Urinary bladder (tissue), 4 donors: ENCODE data around the gene CNKSR1. TPM values are rescaled to one million over a fixed set of nuclear protein-coding genes. Genes with fewer than 3 reads are reported as not detected.
A peak's percentile ranks its signal among the peaks of the same experiment; 100 is the strongest.

Experiments used
- DNase-seq: peaks from one replicate; pipeline ENCODE4 v3.0.0-alpha.2; 2015; ENCODE audit errors: extremely low spot score
- H3K27ac ChIP-seq: one replicate; pipeline ENCODE4 v1.5.1; 2013; ENCODE audit warnings: low read depth, mild to moderate bottlenecking, moderate library complexity
- H3K36me3 ChIP-seq: one replicate; pipeline ENCODE4 v1.6.1; 2013; ENCODE audit warnings: mild to moderate bottlenecking, moderate library complexity; ENCODE audit not compliant: insufficient read depth
- H3K4me1 ChIP-seq: one replicate; pipeline ENCODE4 v1.6.1; 2013; ENCODE audit warnings: mild to moderate bottlenecking, moderate library complexity; ENCODE audit not compliant: insufficient read depth
- H3K4me3 ChIP-seq: one replicate; pipeline ENCODE4 v1.5.1; 2013; ENCODE audit warnings: low read depth, low read length
- WGBS: extraction: QIAGEN DNeasy Blood & Tissue Kit; methylation state at CpG from one replicate; pipeline ENCODE4 v1.1.7; 2013; 5-methylcytosine and 5-hydroxymethylcytosine counted together
- polyA plus RNA-seq: library from polyadenylated mRNA; stranded (reverse); fragments of 200-250 nt; gene quantifications from one replicate; pipeline ENCODE4 v1.2.3, GENCODE V29; 2013
- total RNA-seq: library from RNA; depleted of rRNA; stranded (reverse); fragments of >200 nt; gene quantifications from one replicate; pipeline ENCODE4 v1.2.3, GENCODE V29; 2014
- donor health status: healthy with polysubstance abuse.
- donor health status: healthy.

Gene CNKSR1
- total and polyA plus RNA-seq, 2 donors: 4.2 to 5.3 TPM

DNA sequence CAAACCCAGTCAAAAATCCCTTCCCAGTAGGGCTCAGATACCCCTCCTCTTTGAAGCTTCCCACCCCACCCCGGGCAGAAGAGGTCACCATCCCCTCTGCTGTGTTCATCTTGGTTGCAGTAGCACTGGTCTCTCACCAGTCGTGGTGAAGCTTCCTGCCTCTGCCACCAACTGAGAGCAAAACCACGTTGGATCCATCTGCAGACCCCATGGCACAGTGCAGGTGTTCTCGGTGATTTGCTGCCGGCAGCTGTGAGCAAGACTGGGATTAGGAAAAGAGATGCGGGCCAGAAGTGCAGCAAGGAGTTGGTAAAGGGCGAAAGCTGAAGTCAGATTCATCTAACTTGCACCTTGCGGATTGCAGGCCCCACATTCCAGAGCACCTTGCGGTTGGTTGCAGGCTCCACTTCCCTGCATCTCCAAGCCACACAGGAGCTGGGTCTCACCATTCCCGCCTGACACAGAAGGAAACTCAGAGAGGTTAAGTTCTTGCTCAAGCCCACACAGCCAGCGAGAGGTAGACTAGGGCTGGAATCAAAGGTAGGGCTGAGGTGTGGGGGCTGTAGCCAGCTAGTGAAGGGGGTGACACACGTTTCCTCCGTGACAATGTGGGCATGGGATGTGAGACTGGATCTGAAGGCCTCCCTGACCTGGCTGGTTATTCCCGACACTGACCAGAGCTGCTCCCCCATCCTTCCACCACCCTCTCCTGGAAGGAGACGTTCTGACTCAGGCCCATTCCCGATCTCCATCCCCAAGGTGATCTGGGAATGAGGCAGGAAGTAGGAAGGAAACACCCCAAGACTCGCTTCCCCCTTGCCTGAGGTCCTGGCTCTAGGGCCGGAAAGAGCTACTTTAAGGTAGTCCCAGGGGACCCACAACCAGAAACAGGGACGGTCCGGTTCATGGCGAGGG is 21.7 kb upstream of the CNKSR1 start:
- no peaks in the 10 kb centered on the region for H3K4me1 ChIP-seq
- WGBS: 58% methylated on average over 21 of the region's 21 CpGs
- no peak for DNase-seq
- H3K36me3 ChIP-seq: no peaks in the 10 kb centered on the region
- H3K27ac ChIP-seq: no peak overlapping the region
- H3K4me3 ChIP-seq: no peak overlapping the region

DNA sequence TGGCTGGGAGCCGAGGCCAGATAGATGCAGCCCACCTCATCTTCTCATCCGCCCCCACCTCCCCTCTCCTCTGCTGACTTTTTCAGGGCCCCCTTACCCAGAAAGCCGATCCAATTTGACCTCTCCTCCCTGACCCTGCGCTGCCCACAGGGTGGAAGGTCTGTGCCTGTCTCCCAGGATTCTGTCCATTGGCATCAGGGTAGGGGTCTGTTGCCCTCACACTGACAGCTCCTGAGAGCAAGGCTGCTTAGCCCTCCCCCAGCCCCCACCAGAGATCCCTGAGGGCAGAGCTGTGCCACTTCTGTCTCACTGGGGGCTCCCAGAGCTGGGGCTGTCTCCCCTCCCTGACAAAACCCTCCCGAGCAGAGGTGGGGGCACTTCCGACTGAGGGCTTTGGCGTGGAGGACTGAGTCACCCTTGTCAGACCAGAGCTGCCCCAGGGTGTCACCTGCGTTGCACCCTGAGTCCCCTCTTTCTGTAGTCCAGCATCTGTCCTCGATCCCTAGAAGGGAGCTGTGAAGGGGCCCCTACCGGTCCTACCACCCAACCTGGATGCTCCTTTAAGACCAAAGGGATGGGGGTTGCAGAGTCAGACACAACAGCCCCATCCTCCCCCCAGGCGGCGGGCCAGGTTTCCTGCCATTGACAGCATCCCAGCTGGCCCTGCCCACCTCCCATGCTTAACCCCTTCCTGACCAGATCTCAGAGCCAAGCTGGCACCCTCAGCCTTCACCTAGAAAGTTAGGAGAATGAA is 20.8 kb upstream of the CNKSR1 start:
- DNase-seq: no peak
- Histone ChIP-seq H3K4me1 (no peaks in the 10 kb centered on the region), H3K36me3 (no peaks in the 10 kb centered on the region), H3K27ac (no peak overlapping the region), H3K4me3 (no peak overlapping the region)
- WGBS: 29% methylated on average over 12 of the region's 12 CpGs

DNA sequence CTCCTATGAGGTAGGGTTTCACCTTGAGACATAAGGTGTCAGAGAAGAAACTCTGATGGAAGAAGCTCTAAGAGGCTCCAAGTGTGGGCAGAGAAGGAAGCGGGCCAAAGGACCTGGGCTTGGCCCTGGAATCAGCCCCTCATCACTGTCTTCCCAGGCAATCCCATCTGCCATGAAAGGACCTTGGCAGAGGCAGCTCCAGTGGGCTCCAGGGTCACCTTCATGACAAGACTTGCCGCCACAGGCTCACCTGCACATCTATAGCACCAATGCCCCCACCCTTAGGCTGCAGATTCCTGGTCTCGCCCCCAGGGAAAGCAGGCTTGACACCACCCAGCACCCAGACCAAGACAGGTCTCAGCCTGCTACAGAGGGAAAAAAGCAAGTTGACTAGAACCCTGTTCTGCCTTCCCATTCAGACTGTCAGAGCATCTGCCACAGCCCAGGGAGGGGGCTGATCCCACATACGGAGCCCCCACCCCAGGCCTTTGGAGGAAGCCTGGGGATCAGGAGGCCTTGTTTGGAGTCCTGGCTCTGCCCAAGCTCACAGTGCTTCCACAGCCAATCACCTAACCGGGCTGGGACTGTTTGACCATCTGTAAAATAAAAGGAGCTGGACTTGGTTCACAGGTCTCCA is 18.9 kb upstream of the CNKSR1 start:
- H3K4me1 ChIP-seq: no peaks in the 10 kb centered on the region
- 77% methylated on average over 5 of the region's 5 CpGs for WGBS
- H3K27ac ChIP-seq: no peak overlapping the region
- H3K4me3 ChIP-seq: no peak overlapping the region
- H3K36me3 ChIP-seq: no peaks in the 10 kb centered on the region
- DNase-seq: no peak

DNA sequence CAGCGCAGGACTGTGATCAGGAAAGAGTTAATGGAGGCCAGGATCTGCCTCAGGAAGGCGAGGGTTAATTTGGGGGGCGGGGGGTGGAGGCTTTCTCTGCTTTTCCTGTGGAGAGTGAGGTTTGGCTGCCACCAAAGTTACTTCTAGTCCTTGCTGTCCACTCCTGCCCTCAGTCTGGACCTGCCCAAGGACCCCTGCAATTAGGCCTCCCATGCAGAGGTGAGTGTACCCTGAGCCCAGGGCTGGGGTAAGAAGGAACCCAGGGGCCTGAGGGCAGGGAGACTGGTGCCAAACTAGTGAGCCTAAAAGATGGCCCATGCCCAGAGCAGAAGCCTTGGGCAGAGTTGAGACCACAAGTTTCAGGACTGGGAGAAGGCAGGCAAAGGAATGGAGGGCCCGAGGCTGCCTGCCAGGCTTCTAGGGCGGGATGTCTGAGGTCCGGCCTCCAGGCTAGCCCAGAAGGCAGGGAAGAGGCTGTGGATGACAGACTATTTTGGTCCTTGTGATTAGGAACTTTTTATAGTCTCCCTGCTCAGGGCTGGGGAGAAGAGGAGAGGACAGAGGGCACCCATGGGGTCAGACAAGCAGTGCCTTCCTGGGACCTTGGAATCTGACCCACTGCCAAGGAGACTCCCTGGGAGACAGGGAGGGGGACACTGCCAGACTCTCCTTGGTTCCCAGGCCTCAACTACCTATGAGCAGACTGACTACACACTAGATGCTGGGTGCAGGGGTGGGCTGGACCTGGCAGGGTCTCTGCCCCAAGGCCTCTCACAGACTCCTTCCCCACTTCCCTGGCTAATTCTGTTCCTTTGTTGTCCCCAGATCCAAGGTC is 18.2 kb upstream of the CNKSR1 start, which contains the start of gene FAM110D:
Gene FAM110D (plus strand): TSS at position 172 of the 835 bp plus-strand sequence. CDS start 2,213 bp downstream, outside the sequence.
- WGBS: 51% methylated on average over 6 of the region's 6 CpGs
- H3K4me1 ChIP-seq: no peaks in the 10 kb centered on the region
- no peak for DNase-seq
- no peak within 1 kb of the TSS for H3K27ac ChIP-seq
- H3K36me3 ChIP-seq: no peaks in the 10 kb centered on the region
- peak within 1 kb of the TSS; percentile 24 for H3K4me3 ChIP-seq

DNA sequence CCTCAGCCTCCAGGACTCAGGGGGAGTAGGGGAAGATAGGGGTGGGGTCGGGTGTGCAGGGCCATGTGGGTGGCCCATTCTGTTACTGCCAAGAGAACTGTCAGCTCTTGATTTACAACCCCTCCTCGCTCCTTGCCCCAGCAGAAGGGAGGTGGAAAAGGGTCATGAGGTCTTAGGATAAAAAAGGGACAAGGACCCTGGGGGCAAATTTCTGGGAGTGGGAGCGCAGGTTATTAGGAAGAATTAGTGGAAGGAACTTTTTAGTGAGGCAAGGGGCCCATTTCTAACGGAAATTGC is 17.6 kb upstream of the CNKSR1 start:
- Histone ChIP-seq H3K27ac (no peak overlapping the region), H3K36me3 (no peaks in the 10 kb centered on the region), H3K4me3 (peak overlapping the region; percentile 24), H3K4me1 (no peaks in the 10 kb centered on the region)
- DNase-seq: no peak
- 65% methylated on average over 4 of the region's 4 CpGs for WGBS

DNA sequence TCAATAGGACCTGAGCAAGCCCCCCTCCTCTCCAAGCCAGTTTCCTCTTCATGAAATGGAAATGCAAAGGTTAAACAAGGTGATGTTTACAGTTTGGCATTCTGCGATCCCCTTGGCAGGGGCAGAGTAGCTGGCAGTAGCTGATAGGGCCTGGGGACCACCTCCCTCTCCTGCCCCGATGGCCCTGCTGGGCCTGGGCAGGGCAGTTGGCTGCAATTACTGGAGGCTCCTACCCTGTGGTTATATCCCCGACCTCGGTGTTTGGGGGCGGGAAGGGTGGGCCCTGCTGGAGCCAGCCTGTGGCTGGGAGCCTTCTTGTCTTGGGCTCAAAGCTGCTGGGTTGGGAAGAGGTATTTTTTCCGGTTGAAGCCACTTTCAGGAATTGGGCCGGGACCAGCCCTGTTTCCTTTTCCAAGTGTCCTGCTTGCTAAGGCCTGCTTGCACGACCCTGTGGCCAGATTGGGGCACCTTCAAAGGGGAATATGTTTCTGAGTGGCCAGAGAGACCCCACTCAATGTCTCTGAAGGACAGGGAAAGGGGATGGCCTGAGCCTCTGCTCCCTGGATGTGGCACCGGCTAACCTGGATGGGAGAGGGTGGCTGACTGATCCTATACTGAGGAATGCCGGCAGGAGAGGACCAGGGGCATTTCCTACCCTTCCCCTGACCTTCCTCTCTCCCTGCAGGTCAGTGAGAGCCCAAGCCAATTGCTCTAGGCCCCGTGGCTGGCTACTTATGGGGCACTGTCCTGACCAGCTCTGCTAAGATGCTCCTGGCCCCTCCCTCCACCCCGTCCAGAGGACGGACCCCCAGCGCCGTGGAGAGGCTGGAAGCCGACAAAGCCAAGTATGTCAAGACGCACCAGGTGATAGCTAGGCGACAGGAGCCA is 16.5 kb upstream of the CNKSR1 start:
- Histone ChIP-seq H3K4me3 (peak overlapping the region; percentile 44), H3K27ac (no peak overlapping the region), H3K36me3 (no peaks in the 10 kb centered on the region), H3K4me1 (no peaks in the 10 kb centered on the region)
- no peak for DNase-seq
- 49% methylated on average over 18 of the region's 18 CpGs for WGBS

DNA sequence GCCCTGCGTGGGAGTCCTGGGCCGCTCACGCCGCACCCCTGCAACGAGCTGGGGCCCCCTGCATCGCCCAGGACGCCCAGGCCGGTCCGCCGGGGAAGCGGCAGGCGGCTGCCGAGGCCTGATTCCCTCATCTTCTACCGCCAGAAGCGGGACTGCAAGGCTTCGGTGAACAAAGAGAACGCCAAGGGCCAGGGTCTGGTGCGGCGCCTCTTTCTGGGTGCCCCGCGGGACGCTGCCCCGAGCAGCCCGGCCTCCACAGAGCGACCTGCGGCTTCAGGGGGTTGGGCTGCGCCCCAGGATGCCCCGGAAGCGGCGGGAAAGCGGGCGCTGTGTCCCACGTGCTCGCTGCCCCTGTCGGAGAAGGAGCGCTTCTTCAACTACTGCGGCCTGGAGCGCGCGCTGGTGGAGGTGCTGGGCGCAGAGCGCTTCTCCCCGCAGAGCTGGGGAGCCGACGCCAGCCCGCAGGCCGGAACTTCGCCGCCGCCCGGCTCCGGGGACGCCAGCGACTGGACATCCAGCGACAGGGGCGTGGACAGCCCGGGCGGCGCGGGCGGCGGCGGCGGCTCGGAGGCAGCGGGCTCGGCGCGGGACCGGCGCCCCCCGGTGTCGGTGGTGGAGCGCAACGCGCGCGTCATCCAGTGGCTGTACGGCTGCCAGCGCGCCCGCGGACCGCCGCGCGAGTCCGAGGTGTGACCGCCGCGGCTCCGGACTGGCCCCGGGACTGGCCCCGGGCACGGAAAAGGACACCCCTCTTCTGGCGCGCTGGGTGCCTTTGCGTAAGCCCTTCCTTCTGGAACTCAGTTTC is 15.7 kb upstream of the CNKSR1 start:
- WGBS: 1% methylated on average over 98 of the region's 98 CpGs
- H3K36me3 ChIP-seq: no peaks in the 10 kb centered on the region
- no peak for DNase-seq
- no peak overlapping the region for H3K27ac ChIP-seq
- peak overlapping the region; percentile 44 for H3K4me3 ChIP-seq
- H3K4me1 ChIP-seq: no peaks in the 10 kb centered on the region

DNA sequence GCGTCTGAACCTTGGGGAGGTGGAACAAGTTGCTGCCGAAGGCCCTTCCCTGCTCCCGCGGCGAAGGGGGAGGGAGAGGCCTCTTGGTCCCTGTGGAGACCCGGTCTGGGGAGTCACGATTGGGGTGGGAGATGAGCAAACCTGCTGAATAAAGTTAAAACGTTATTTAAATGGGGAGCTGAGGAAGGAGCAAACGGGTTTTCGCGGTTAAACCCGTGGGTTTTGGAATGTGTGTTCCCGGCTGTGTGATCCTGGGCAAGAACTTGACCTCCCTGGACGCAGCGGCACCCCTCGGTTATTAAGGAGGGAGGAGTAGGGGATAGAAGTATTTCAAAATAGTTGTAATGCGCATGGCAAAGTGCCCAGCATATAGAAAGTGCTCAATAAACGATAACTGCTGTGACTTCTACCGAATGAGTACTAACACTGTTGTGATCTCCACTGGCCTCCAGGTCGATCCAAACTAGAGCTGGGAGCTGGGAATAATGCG is 15.0 kb upstream of the CNKSR1 start:
- Histone ChIP-seq H3K27ac (no peak overlapping the region), H3K4me3 (peak overlapping the region; percentile 44), H3K36me3 (no peaks in the 10 kb centered on the region), H3K4me1 (no peaks in the 10 kb centered on the region)
- no peak for DNase-seq
- 35% methylated on average over 21 of the region's 21 CpGs for WGBS

DNA sequence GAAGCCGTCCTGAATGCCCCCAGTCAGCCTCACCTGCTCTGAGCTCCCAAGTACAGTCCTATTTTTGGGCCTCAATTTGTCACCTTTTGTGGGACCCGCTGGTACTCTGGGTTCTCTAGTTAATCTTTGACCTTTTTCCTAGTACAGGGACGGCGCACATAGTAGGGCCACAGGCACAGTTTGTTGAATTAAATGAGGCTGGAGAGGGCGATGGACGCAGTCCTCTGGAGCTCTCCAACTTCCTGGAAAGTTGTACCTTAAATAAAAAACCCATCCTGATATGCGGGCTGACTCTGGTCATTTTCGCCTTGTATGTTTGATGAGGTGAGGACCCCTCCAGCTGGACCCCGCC is 13.6 kb upstream of the CNKSR1 start:
- Histone ChIP-seq H3K4me3 (no peak overlapping the region), H3K27ac (no peak overlapping the region), H3K4me1 (no peaks in the 10 kb centered on the region), H3K36me3 (no peaks in the 10 kb centered on the region)
- WGBS: 55% methylated on average over 9 of the region's 9 CpGs
- no peak for DNase-seq

DNA sequence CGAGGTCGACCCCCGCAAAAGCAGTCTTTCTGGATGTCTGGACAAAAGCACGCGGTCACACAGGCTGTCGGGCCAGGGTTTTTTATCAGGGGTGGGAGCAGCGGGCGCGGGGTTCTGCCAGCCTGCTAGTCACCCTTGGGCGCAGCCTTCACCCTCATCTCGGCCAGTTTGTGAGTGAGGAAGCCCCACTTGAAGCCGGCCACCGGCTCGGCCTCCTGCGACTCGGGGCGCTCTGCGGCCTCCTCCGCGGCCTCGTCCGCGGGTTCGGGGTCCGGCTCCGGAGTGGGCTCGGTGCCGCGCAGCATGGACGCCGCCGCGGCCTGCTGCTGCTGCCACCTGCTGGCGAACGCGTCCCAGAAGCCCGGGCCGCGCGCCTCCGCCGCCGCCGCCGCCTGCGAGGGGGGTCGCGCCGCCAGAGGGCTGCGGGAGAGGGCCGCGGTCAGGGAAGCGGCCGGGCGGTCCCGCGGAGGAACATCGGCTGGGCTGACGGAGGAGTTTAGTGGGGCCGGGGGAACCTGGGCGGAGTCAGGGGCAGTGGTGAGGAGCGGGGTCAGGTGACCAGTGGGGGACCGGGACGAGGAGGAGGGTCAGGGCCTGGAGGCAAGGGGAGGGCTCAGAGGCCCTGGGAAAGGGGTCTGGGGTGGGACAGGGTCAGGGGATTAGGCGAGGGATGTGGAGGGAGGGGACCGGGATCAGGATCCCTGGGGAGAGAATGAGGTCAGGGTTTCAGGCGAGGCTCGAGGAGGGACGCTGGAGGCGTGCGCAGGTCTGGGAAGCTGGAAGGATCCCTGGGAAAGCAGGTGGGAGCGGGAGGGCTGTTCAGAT is 13.0 kb upstream of the CNKSR1 start:
- DNase-seq: no peak
- H3K4me3 ChIP-seq: peak overlapping the region; percentile 29
- 8% methylated on average over 72 of the region's 72 CpGs for WGBS
- H3K36me3 ChIP-seq: no peaks in the 10 kb centered on the region
- H3K27ac ChIP-seq: no peak overlapping the region
- H3K4me1 ChIP-seq: no peaks in the 10 kb centered on the region
